Measurements from ENCODE around the gene NRG3. TPM values are rescaled to one million over a fixed set of nuclear protein-coding genes. Genes with fewer than 3 reads are reported as not detected.

The NRG3 gene
- total and polyA plus RNA-seq, 2 of the 8 experiments (the other 6 are each of a cell fraction or from before 2014, with no cell fraction given), result 4.2 to 5.0 TPM

- H3K9ac ChIP-seq (replicated peaks in 1 of 4; ENCODE audit: extremely low read depth in 1 of 4, low read depth in 3 of 4, low read length in 3 of 4), result no peak overlapping the region
- H2BK15ac ChIP-seq (ENCODE audit: low read length), result no peak overlapping the region
These were observed 392.5 kb downstream of the NRG3 start for GRCh38 chr10:82267465-82267864.

More at GRCh38 chr10:82267465-82267864, 392.5 kb downstream of the NRG3 start:
- no peak overlapping the region for H3K27ac ChIP-seq (ENCODE audit: low read depth, low read length)
- POLR2A ChIA-PET (ENCODE audit: partially characterized antibody), result no interaction called here
- CTCF ChIA-PET (ENCODE audit: partially characterized antibody), result interaction anchor here (0.7 to 0.9 kb wide), 2 partner anchors 24 to 227 kb away, joined by 3 to 4 read pairs; no protein-coding TSS in a partner anchor
- no peaks in the 10 kb centered on the region for H3K79me1 ChIP-seq (ENCODE audit: low read depth, low read length)
- no peak overlapping the region for H4K91ac ChIP-seq (replicated peaks; ENCODE audit: insufficient read length, low read length)
- H3K4me1 ChIP-seq (replicated peaks in 1 of 4; ENCODE audit: control insufficient read depth in 3 of 4, insufficient read depth in 4 of 4, low read length in 3 of 4), result peaks cover 0 to 6% (median 3%) of the 10 kb centered on the region in 4 experiments; a peak in 3 of 7 replicates
- H2BK5ac ChIP-seq (ENCODE audit: low read depth, low read length), result no peak overlapping the region
- H4K8ac ChIP-seq (ENCODE audit: extremely low read depth, insufficient read depth, low read length), result no peak overlapping the region
- no peak overlapping the region for H3K14ac ChIP-seq (ENCODE audit: insufficient read length)
- no peak overlapping the region for H3K4me3 ChIP-seq (ENCODE audit: extremely low read depth in 1 of 4, insufficient read depth in 2 of 4, low read depth in 3 of 4, low read length in 4 of 4)
- TF ChIP-seq GABPA (IDR thresholded peaks at IDR 0.05; ENCODE audit: borderline replicate concordance, insufficient read depth, low read length), result no peak
- TF ChIP-seq MAX (IDR thresholded peaks at IDR 0.05), result no peak
- TF ChIP-seq GTF2F1 (IDR thresholded peaks at IDR 0.05; ENCODE audit: borderline replicate concordance, low read depth, low read length), result no peak
- no peak for TF ChIP-seq ASH2L (IDR thresholded peaks at IDR 0.05; ENCODE audit: low read length)
- no peak for TF ChIP-seq EGR1 (IDR thresholded peaks at IDR 0.05; ENCODE audit: borderline replicate concordance, low read depth, low read length)
- TF ChIP-seq RFX5 (IDR thresholded peaks at IDR 0.05; ENCODE audit: borderline replicate concordance, low read depth, low read length), result no peak
- TF ChIP-seq ATF3 (IDR thresholded peaks at IDR 0.05; ENCODE audit: insufficient read depth, low read depth, low read length), result no peak
- TF ChIP-seq CHD2 (IDR thresholded peaks at IDR 0.05; ENCODE audit: low read length), result no peak
- no peak for TF ChIP-seq RBBP5 (IDR thresholded peaks at IDR 0.05; ENCODE audit: borderline replicate concordance, low read depth, low read length)
- TF ChIP-seq MAFK (IDR thresholded peaks at IDR 0.05; ENCODE audit: low read depth, low read length), result no peak
- TF ChIP-seq BRCA1 (IDR thresholded peaks at IDR 0.05; ENCODE audit: low read depth, low read length), result no peak
- TF ChIP-seq CREB1 (IDR thresholded peaks at IDR 0.05), result no peak
- TF ChIP-seq POLR2AphosphoS5 (IDR thresholded peaks at IDR 0.05; ENCODE audit: low read depth, low read length), result no peak
- no peak overlapping the region for H2BK20ac ChIP-seq (ENCODE audit: low read length)
- H3K23me2 ChIP-seq (ENCODE audit: low read depth, low read length), result no peaks in the 10 kb centered on the region
- H2BK120ac ChIP-seq (replicated peaks; ENCODE audit: low read depth, low read length), result no peak overlapping the region
- no peak for FAIRE-seq
- no peak overlapping the region for H3K23ac ChIP-seq (ENCODE audit: insufficient read length)
- no peak overlapping the region for H4K5ac ChIP-seq (ENCODE audit: insufficient read length, low read depth, low read length)
- no peaks in the 10 kb centered on the region for H3K36me3 ChIP-seq (ENCODE audit: control insufficient read depth in 2 of 4, insufficient read depth in 4 of 4, low read length in 3 of 4)
- H3K9me3 ChIP-seq (ENCODE audit: insufficient read depth in 2 of 2, low read depth in 1 of 2, low read length in 1 of 2), result no peaks in the 10 kb centered on the region
- no peaks in the 10 kb centered on the region for H4K20me1 ChIP-seq (replicated peaks in 1 of 2; ENCODE audit: control insufficient read depth in 1 of 2, insufficient read depth in 2 of 2, low read length in 2 of 2)
- H3K56ac ChIP-seq (replicated peaks; ENCODE audit: insufficient read length, low read depth, low read length), result no peak overlapping the region
- no peak for DNase-seq (ENCODE audit: low read depth in 1 of 2, low spot score in 2 of 2)
- H2BK12ac ChIP-seq (ENCODE audit: low read depth, low read length), result no peak overlapping the region
- no peak overlapping the region for H2AK5ac ChIP-seq (ENCODE audit: low read depth, low read length)
- H2AFZ ChIP-seq (ENCODE audit: low read length), result no peak overlapping the region
- no peak overlapping the region for H3K4me2 ChIP-seq (ENCODE audit: insufficient read depth in 1 of 2, low read depth in 2 of 2, low read length in 2 of 2)
- no peaks in the 10 kb centered on the region for H3K27me3 ChIP-seq (replicated peaks in 1 of 4; ENCODE audit: control insufficient read depth in 3 of 4, extremely low read depth in 1 of 4, insufficient read depth in 3 of 4, low read length in 3 of 4)
- no peak overlapping the region for H3K18ac ChIP-seq (ENCODE audit: extremely low read depth, low read length)
- H3K4ac ChIP-seq (replicated peaks; ENCODE audit: insufficient read length, low read depth, low read length), result no peak overlapping the region
- no peaks in the 10 kb centered on the region for H3K79me2 ChIP-seq (ENCODE audit: control insufficient read depth in 1 of 2, insufficient read depth in 2 of 2, low read length in 2 of 2)
- WGBS, 2 experiments (ENCODE audit: extremely low coverage in 1 of 2, insufficient coverage in 1 of 2, insufficient read length in 1 of 2, insufficient replicate concordance in 2 of 2, low coverage in 1 of 2, low lambda C conversion rate in 2 of 2, missing lambda C conversion rate in 1 of 2), result 91% methylated on average over 2 of the region's 2 CpGs; no CpG with 5 or more reads in 1 of the 2 experiments
